SW480 (cell line): ENCODE measurements around the gene SH3BGRL3.
A peak's percentile ranks its signal among the peaks of the same experiment; 100 is the strongest.

ENCODE experiments used
- DNase-seq: peaks from one replicate; pipeline ENCODE4 v3.0.0-alpha.2; 2016; ENCODE audit warnings: low spot score

Gene SH3BGRL3

GRCh38 chr1:26277719-26278118 is 2.2 kb upstream of the SH3BGRL3 start:
- DNase-seq, result no peak

- DNase-seq, result no peak
Measured at GRCh38 chr1:26278303-26278702, 1.6 kb upstream of the SH3BGRL3 start.

DNA sequence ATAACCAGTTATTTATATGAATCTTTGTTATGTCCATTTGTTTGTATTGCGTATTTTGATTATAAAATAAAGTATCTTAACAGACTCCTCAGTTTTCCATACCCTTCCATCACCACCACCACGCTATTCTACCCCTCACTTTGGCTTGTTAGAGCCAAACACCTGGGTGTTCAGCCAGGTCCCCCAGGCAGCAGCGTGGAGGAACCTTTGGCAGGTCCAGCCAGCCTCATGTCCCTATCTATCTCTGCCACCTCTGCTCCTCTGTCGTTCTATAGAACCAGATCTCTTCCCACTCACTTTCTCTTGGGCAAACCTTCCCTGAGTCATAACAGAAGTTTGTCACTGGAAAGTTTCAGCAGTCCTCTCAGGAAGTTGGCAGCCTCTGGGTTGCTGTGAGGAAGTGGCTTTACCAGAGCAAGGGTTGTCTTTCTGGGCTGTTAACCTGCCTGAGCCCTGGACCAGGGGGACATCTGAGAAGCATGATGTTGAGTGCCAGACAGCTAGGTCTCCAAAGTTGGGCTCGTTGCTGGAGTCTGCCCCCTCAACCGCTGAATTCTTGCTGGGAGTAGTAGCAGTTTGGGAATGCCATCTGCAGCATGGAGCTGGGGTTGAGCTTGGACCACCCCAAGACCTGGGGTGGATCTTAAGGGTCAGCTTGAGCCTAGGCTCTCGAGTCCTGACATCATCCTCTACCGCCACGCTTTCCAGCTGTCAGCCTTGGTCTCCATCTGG is 996 bp upstream of the SH3BGRL3 start:
- DNase-seq, result no peak

DNA sequence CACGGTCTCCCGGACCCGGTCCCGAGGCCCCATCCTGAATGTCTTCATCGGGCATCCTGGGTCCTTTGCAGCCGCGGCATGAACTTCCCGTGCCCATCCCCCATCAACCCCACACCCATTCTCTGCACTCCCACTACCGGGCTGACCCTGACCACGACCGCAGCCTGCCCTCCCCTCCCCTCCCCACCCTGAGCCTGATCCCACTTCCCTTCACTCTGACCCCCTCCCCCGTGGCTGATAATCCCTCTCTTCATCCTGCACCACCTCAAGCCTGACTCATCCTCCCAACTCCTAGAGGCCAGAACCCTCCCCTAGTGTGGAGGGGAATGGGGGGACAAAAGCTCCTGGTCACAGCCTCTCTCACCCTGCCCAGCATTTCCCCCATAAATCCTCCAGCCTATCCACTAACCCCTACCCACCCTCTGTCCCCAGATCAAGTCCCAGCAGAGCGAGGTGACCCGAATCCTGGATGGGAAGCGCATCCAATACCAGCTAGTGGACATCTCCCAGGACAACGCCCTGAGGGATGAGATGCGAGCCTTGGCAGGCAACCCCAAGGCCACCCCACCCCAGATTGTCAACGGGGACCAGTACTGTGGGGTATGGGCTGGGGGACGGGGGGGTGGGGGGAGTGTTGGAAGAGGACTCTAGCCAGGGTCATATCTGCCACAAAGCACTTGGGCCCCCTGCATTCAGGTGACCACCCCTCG is 602 bp downstream of the SH3BGRL3 start:
- DNase-seq, result peak; percentile 27

GRCh38 chr1:26281091-26281958 is 1.4 kb downstream of the SH3BGRL3 start:
- no peak for DNase-seq

DNA sequence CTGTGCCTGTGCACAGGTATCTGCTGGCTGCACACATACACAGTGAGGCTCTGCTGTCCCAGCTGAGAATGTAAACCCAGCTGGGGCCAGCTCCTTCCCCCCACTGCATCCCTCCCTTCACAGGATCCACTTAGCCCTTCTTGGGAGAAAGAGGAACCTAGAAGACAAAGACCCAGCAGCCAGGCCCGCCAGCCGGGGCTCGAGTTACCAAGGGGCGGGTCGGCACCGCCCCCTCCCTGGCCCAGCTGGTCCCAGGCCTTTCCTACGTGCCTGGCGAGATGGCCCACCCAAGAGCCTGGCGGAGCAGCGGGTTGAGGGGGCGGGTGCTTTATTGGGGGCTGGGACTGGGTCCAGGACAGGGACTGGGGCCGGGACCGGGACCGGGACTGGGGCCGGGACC is 2.1 kb downstream of the SH3BGRL3 start:
- DNase-seq, result no peak

DNA sequence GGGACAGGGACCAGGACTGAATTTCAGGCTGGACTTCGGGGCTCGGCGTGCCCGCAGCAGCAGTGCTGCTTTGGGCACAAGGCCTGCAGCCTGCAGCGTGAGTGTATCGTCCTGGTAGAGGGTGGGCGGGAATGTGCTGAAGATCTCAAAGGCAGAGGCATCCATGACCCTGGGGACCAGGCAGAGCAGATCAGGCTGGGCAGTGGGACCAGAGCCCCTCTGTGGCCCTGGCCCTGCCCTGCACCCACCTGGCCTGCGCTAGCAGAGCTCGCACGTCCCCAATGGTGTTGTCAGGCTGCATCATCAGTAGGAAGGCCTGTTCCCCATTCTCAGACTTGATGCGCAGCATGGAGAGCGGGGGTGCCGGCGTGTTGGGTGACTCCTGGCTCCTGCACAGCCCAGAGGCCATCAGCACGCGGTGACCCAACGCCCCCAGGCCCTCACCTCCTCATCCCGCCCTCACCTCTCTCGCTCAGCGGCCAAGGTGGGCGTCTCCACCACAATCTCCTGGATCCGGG is 2.6 kb downstream of the SH3BGRL3 start:
- no peak for DNase-seq

DNA sequence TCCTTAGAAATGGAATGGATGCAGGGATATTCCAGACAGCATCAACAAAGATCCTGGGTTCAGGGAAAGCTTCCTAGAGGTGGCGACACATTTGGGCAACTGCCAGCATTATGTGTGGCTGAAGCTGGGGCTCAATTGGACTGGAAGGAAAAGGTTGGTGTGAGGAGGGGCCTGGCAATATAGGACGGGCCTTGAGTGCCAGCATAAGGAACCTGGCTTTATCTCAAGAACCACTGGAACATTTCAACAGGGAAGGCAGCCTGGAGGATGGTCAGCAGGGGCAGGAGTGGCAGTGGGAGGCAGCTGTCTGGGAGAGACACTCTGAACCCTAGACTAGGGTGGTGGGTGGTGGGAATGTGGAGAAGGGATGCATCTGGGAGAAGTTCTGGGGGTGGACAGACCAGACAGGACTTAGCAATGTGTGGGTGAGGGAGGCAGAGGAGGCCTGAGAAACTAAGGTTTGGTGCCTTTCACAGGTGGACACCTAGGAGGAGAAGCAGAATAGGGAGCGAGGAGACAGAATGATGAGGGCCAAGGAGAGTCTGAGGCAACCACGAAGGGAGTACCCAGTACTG is 3.5 kb downstream of the SH3BGRL3 start:
- no peak for DNase-seq

DNA sequence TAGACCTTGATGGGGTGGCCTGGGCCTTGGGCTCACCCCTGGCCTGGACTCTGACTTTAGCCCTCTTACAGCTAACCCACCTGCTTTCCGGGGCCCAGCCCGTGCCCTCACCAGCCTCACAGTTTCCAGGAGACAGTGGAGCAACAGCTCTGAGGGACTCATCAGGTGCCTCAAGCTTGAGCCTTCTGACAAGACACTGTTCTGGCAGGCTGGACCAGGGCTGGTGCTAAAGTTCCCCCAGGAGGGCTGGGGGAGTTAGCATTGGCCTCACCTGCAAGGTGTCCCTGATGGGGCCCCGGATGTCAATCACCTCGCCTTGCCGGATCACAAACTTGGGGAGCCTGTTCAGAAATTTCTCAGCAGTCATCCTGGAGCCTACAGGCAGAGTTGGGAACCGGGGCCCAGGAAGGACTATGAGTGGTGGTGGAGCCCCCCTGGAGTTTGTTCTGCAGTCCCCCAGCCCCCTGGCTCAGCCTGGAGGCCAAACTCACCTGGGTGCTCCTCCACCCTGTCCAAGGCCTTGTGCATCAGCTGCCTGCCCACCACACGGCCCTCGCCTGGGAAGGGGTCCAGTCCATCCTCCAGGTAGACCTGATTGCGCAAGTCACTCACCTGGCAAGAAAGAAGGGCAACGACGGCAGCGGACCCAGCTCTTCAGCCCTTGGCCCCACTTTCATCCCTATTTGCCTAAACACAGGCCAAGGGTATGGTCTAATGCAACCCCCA is 4.1 kb downstream of the SH3BGRL3 start:
- DNase-seq, result no peak

- DNase-seq, result peak; percentile 96
Measured at GRCh38 chr1:26284597-26285347, 4.9 kb downstream of the SH3BGRL3 start.

DNA sequence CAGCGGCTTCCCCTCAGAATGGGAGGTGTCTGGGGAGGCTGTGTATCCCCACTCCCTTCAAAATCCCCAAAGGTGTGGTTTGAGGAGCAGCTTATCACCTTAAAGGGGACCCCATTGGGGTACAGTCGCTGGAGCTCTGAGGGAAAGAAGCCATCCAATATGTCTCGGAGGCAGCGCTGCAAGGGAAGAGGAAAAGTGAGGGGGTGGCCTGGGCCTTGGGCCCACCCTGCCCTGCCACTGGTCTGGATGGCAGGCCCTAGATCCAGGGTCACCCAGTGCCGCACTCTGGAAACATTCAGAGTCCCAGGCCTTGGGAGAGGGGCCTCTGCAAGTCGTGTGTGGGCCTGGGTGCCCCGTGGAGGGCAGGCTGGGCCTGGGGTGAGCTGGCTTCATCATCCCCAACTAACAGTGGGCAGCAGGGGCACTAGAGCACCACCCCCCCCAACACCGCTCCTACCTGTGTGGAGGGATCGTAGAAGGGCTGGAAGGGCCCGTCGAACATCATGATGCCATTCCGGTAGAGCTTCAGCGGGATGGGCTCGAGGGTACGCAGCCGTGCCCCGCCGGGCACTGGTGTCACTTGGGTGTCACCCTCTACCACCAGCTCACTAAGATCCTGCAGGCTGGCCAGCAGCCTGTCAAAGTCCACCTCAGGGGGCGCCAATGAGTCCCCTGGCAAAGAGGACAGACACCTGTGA is 5.6 kb downstream of the SH3BGRL3 start:
- DNase-seq, result peak; percentile 42

DNA sequence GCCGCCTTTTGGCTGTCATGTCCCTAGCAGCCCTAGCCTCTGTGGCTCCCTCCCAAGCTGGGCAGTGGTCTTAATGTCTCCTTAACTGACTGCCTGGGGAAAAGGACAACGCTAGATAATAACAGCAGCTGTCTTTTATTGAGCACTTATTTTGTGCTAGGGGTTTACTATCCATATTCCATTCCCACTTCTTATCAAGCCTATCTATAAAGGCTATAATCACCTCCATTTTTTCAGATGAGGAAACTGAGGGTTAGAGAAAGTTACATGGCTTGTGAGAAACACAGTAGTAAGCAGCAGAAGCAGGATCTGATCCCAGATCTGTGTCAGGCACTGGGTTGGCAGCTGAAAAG is 6.2 kb downstream of the SH3BGRL3 start:
- no peak for DNase-seq

DNA sequence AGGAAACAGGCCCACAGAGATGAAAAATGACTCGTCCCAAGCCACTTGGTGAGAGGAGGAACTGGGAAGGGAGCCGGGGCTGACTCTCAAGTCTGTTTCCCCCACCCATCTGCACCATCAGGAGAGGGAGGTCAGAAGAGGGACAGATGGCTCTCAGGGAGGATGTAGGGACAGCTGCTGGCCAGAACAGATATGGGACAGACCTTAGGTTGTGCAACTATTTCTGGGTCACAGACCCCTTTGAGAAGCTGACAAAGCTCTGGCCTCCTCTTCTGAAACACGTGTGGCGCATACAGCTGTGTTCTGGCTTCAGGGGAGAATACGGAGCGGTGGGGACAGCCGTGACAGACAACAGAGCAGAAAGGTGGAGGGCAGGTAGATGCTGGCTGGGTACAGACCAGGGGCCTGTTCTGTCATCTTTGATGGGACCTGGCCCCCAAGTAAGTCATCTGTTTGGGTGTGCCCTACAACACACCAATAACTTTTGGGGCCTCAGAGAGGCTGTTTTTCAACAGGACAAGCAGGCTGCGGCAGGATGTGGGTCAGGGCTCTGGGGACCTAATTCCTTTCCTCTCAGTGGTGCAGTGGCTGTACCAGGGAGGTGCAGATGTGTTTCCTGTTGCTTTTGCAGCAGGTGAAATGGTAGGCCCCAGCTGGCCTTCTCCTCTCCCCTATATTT is 7.3 kb downstream of the SH3BGRL3 start:
- no peak for DNase-seq

DNA sequence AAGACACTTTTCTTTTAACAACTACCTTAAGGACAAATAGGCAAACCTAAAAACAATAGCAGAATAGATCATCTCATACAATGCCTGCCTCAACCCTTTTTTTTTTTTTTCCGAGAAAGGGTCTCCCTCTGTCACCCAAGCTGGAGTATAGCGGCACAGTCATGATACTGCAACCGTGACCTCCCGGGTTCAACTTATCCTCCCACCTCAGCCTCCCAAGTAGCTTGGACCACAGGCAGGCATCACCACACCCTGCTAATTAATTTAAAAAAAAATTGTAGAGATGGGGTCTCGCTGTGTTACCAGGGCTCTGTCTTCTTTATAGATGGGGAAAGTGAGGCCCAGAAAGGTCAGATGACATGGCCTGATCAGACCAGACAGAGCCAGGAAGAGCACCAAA is 7.9 kb downstream of the SH3BGRL3 start:
- no peak for DNase-seq

DNA sequence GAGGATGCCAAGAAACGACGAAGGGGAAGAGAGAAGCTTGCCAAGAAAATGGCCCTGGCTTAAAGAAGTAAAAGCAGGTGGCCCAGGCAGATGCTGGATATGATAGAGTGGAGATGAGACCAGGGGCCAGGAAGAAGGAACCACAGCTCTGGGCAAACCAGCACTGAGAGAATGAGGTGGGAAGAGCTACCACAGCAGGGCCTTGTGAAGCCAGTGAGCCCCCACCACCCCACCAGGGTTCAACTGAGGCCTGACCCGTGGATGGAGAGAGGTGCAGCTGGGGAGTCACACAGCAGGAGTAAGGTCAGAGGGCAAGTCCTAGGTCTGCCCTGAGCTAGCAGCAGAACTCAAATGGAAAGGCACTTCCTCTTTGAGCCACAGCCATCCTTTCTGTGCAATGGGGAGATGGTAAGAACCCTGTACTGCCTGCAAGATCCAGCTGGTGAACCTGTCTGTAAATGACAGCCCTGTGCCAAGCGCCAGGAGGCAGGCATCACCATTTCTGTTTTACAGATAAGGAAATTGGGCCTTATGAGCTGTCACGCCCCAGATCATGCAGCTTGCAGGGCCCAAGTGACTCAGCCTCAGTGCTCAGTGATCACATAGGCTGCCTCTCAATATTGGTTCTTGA is 8.5 kb downstream of the SH3BGRL3 start:
- DNase-seq, result no peak

DNA sequence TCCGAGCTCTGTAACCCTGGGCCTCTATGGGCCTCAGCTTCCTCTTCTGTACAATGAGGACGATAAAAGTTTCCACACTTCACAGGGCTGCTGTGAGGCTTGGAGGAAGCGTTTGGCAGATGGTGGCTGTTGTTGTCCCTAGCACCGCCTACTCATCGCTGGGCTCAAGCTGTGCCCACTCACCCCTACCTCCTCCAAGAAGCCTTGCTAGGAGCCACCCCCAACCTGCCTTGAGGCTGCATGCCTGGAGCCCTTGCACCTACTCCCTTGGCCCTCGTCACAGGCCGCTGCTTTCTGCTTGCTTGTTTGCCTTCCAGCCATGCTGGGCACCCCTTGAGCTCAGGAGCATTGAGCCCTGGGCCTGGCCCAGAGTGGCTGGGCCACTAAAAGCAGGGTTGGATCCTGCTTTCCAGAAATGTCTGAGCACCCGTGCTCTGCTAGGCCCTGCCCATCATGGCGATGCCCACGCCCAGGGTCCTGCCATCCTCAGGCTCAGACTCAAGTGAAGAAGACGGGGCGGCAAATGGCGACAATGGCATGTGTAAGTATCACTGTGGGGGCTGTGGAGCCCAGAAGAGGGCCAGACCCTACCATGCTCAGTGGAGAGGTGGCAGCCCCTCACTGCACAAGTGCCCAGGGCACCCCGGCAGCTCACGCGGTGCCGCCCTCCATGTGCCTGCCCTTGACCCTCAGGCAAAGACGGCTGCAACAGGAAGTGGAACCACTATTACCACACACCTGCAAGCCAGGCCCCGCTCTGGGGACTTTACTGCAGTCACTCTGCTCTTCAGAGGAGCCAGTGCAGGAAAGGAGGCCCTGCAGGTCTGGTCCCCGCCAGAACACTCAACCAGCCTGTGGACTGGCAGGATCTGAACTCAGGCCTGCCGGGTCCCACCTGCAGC is 9.5 kb downstream of the SH3BGRL3 start:
- DNase-seq, result no peak

- DNase-seq, result no peak
Measured at GRCh38 chr1:26290122-26290881, 10.4 kb downstream of the SH3BGRL3 start.
